Sigmoid colon (tissue), 7 donors: ENCODE measurements around the gene NOTCH1. TPM values are rescaled to one million over a fixed set of nuclear protein-coding genes. Genes with fewer than 3 reads are reported as not detected.

Source experiments
- DNase-seq: peaks from one replicate; pipeline ENCODE4 v3.0.0-alpha.2; 2019
- H3K27ac ChIP-seq, 4 donors: fragments of 200-600 bp; sonication (generic); one replicate each; pipeline ENCODE4 v1.5.1; 2016 to 2019; ENCODE audit warnings: mild to moderate bottlenecking in 1 of 4
- H3K27me3 ChIP-seq, 3 donors: fragments of 200-600 bp; sonication (generic); one replicate each; pipeline ENCODE4 v1.5.1; 2019; ENCODE audit warnings: mild to moderate bottlenecking in 1 of 3
- H3K36me3 ChIP-seq, 4 donors: fragments of 200-600 bp; sonication (generic); one replicate each; pipeline ENCODE4 v1.5.1; 2016 to 2019
- H3K4me1 ChIP-seq, 4 donors: fragments of 200-600 bp; sonication (generic); one replicate each; pipeline ENCODE4 v1.5.1; 2017 to 2019
- H3K4me3 ChIP-seq, 4 donors: fragments of 200-600 bp; sonication (generic); one replicate each; pipeline ENCODE4 v1.5.1; 2017 to 2019; ENCODE audit warnings: mild to moderate bottlenecking in 2 of 4, moderate library complexity in 1 of 4
- H3K9me3 ChIP-seq, 4 donors: fragments of 200-600 bp in 3 of 4; sonication (generic) in 3 of 4; one replicate each; pipeline versions ENCODE4 v1.5.1 to v1.6.1; 2013 to 2019
- CTCF ChIP-seq, 4 experiments: fragments of 450-650 bp in 3 of 4; fragments of 200-600 bp in 1 of 4; IDR thresholded peaks; one replicate each; pipeline ENCODE4 v1.5.1; 2016 to 2019; ENCODE audit warnings: antibody characterized with exemption in 4 of 4, mild to moderate bottlenecking in 3 of 4, moderate library complexity in 2 of 4
- EP300 ChIP-seq, 4 donors: sonication (generic); formaldehyde crosslinking; IDR thresholded peaks; one replicate each; pipeline ENCODE4 v1.6.1; 2017; ENCODE audit warnings: antibody characterized with exemption in 4 of 4
- POLR2A ChIP-seq, 2 donors: fragments of 450-650 bp; IDR thresholded peaks; one replicate each; pipeline ENCODE4 v1.6.1; 2016; ENCODE audit warnings: antibody characterized with exemption in 2 of 2, mild to moderate bottlenecking in 2 of 2, moderate library complexity in 2 of 2
- POLR2AphosphoS5 ChIP-seq, 4 donors: sonication (generic); formaldehyde crosslinking; IDR thresholded peaks; one replicate each; pipeline ENCODE4 v1.6.1; 2017; ENCODE audit warnings: antibody characterized with exemption in 4 of 4
- WGBS, 2 donors: extraction: QIAGEN DNeasy Blood & Tissue Kit; methylation state at CpG; one replicate each; pipeline ENCODE4 v1.1.7; 2013; 5-methylcytosine and 5-hydroxymethylcytosine counted together
- intact Hi-C: fragments of 100-400 bp; cut with DNase I; formaldehyde crosslinking; loops from one replicate; pipeline ENCODE4 v1.15.1; 2023
- polyA plus RNA-seq, 3 donors: library from polyadenylated mRNA; stranded (reverse); fragments of 200-250 nt; gene quantifications; one replicate each; pipeline ENCODE4 v1.2.3, GENCODE V29; 2013
- total RNA-seq, 4 donors: library from RNA; depleted of rRNA; stranded (reverse); fragments of >200 nt; gene quantifications; one replicate each; pipeline ENCODE4 v1.1.0, GENCODE V29; 2016
- donor health status: healthy with polysubstance abuse.
- donor health status: Bipolar disorder and iron deficiency.
- donor health status: healthy.

The NOTCH1 gene
- total and polyA plus RNA-seq, 7 donors, result 1.8 to 36.0 (median 30.7) TPM

- Histone ChIP-seq H3K27ac (no peak overlapping the region), H3K9me3 (no peaks in the 10 kb centered on the region), H3K36me3 (peaks cover 62 to 100% (median 90%) of the 10 kb centered on the region in 4 donors), H3K4me1 (no peaks in the 10 kb centered on the region), H3K4me3 (no peak overlapping the region), H3K27me3 (no peaks in the 10 kb centered on the region)
- TF ChIP-seq POLR2AphosphoS5 (IDR thresholded peaks at IDR 0.05), result no peak
- no peak for TF ChIP-seq POLR2A (IDR thresholded peaks at IDR 0.05)
- no peak for TF ChIP-seq CTCF (IDR thresholded peaks at IDR 0.05)
- TF ChIP-seq EP300 (IDR thresholded peaks at IDR 0.05), result no peak
- DNase-seq, result no peak
- 97 to 98% methylated on average over 23 of the region's 23 CpGs for WGBS, 2 donors
- intact Hi-C loops, result no loop called here
These were observed 85.0 kb downstream of the NOTCH1 start for GRCh38 chr9:136460772-136461325.

- Histone ChIP-seq H3K4me3 (no peak overlapping the region), H3K36me3 (peaks cover 65 to 100% (median 90%) of the 10 kb centered on the region in 4 donors), H3K27me3 (no peaks in the 10 kb centered on the region), H3K27ac (no peak overlapping the region), H3K4me1 (no peaks in the 10 kb centered on the region), H3K9me3 (no peaks in the 10 kb centered on the region)
- TF ChIP-seq POLR2A (IDR thresholded peaks at IDR 0.05), result no peak
- no peak for TF ChIP-seq POLR2AphosphoS5 (IDR thresholded peaks at IDR 0.05)
- no peak for TF ChIP-seq CTCF (IDR thresholded peaks at IDR 0.05)
- TF ChIP-seq EP300 (IDR thresholded peaks at IDR 0.05), result no peak
- intact Hi-C loops, result no loop called here
- no peak for DNase-seq
- 97% methylated on average over 28 of the region's 28 CpGs for WGBS, 2 donors
These were observed 86.4 kb downstream of the NOTCH1 start for GRCh38 chr9:136459425-136459824.

DNA sequence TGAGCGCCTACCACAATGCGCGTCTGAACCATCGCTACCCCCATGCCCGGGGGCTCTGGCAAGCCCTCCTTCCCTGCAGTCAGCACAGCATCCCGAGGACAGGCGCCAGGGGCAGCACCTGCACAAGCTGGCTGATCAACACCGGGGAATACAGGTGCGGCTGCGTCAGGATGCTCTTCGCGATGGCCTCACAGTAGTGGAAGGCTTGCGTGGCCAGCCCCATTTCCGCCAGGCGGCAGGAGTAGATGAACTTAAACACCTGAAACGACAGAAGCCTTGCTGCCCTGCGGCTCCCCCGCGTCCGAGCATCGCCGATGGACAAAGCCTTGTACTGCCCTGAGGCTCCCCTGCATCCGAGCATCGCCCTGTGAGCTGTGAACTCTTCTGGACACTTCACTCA is 88.5 kb downstream of the NOTCH1 start:
- H3K4me3 ChIP-seq, result no peak overlapping the region
- peaks cover 74 to 99% (median 81%) of the 10 kb centered on the region in 4 donors for H3K36me3 ChIP-seq
- DNase-seq, result no peak
- H3K27ac ChIP-seq, result no peak overlapping the region
- intact Hi-C loops, result no loop called here
- TF ChIP-seq POLR2AphosphoS5 (IDR thresholded peaks at IDR 0.05), result no peak
- TF ChIP-seq CTCF (IDR thresholded peaks at IDR 0.05), result no peak
- TF ChIP-seq POLR2A (IDR thresholded peaks at IDR 0.05), result no peak
- no peaks in the 10 kb centered on the region for H3K27me3 ChIP-seq
- 97 to 98% methylated on average over 24 of the region's 24 CpGs for WGBS, 2 donors
- H3K4me1 ChIP-seq, result no peaks in the 10 kb centered on the region
- no peaks in the 10 kb centered on the region for H3K9me3 ChIP-seq

DNA sequence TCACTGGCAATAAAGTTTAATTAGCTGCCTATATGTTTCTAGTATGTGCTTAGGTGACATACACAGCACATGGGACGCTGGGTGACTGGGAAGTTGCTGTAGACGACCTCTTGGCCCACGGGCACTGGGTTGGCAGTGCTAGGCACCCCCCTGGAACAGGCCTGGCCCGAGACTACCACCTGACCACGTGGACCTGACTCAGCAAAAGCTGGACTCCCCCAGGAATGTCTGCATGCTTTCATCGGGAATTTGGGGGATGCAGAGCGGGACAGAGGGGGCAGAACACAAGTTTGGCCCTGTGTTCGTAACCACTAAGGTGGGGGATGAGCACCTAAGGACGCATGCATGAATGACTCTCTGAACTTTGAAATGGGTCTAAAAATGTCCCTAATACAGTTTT is 89.6 kb downstream of the NOTCH1 start:
- H3K27me3 ChIP-seq, result no peaks in the 10 kb centered on the region
- no peak overlapping the region for H3K4me3 ChIP-seq
- H3K9me3 ChIP-seq, result no peaks in the 10 kb centered on the region
- TF ChIP-seq POLR2A (IDR thresholded peaks at IDR 0.05) (no peak), CTCF (IDR thresholded peaks at IDR 0.05) (no peak), POLR2AphosphoS5 (IDR thresholded peaks at IDR 0.05) (no peak), EP300 (IDR thresholded peaks at IDR 0.05) (no peak)
- 86 to 91% methylated on average over 9 of the region's 9 CpGs for WGBS, 2 donors
- peaks cover 68 to 97% (median 79%) of the 10 kb centered on the region in 4 donors for H3K36me3 ChIP-seq
- no peaks in the 10 kb centered on the region for H3K4me1 ChIP-seq
- intact Hi-C loops, result no loop called here
- no peak overlapping the region for H3K27ac ChIP-seq
- DNase-seq, result no peak
